ENCODE measurements around the gene TROAP. TPM values are rescaled to one million over a fixed set of nuclear protein-coding genes. Genes with fewer than 3 reads are reported as not detected.
A peak's percentile ranks its signal among the peaks of the same experiment; 100 is the strongest.

Gene TROAP
- total RNA-seq, 1 experiment from 2014 or later, result 135 TPM

- peaks cover 15% of the 10 kb centered on the region for H3K4me1 ChIP-seq
- Mint-ChIP-seq H3K27me3 (ENCODE audit: insufficient read depth, unreplicated experiment) (peaks cover 3% of the 10 kb centered on the region), H3K4me3 (ENCODE audit: unreplicated experiment) (no peak overlapping the region), H3K36me3 (ENCODE audit: insufficient read depth, unreplicated experiment) (no peaks in the 10 kb centered on the region), H3K4me1 (ENCODE audit: low read depth, unreplicated experiment) (peaks cover 19% of the 10 kb centered on the region), H3K9me3 (ENCODE audit: unreplicated experiment) (no peaks in the 10 kb centered on the region), H3K27ac (ENCODE audit: unreplicated experiment) (no peak overlapping the region)
- H3K9me3 ChIP-seq, result no peaks in the 10 kb centered on the region
- no peaks in the 10 kb centered on the region for H3K36me3 ChIP-seq (ENCODE audit: control insufficient read depth, insufficient read depth, low read length)
- ChIA-PET POLR2A (no interaction called here), CTCF (interaction anchor here (1.0 to 2.1 kb wide), 2 partner anchors 13 to 64 kb away, joined by 3 to 8 read pairs; no protein-coding TSS in a partner anchor)
- H3K27me3 ChIP-seq (replicated peaks; ENCODE audit: control insufficient read depth, insufficient read depth, low read length), result no peaks in the 10 kb centered on the region
- peak in 1 of 2 experiments; percentile 33 for DNase-seq
- H3K4me3 ChIP-seq (ENCODE audit: low read depth, low read length), result no peak overlapping the region
- no peak for TF ChIP-seq CTCF (IDR thresholded peaks at IDR 0.05; ENCODE audit: insufficient read depth in 1 of 2, low read depth in 1 of 2, low read length in 1 of 2, severe bottlenecking in 1 of 2, unreplicated experiment in 1 of 2)
- no TSS peak for BruUV-seq (replicated peaks)
- intact Hi-C loops (cut with micrococcal nuclease; ENCODE audit: unreplicated experiment), result no loop called here
These were observed 39.3 kb upstream of the TROAP start for GRCh38 chr12:49283541-49284429.

- H3K9me3 ChIP-seq, result no peaks in the 10 kb centered on the region
- peak in 1 of 2 experiments; percentile 16 for DNase-seq
- ChIA-PET POLR2A (no interaction called here), CTCF (interaction anchor here (2.1 kb wide), 1 partner anchor 13 kb away, joined by 8 read pairs; no protein-coding TSS in a partner anchor)
- H3K4me3 Mint-ChIP-seq (ENCODE audit: unreplicated experiment), result no peak overlapping the region
- H3K27me3 ChIP-seq (replicated peaks; ENCODE audit: control insufficient read depth, insufficient read depth, low read length), result no peaks in the 10 kb centered on the region
- no peaks in the 10 kb centered on the region for H3K9me3 Mint-ChIP-seq (ENCODE audit: unreplicated experiment)
- H3K4me1 ChIP-seq, result peaks cover 13% of the 10 kb centered on the region
- no peak overlapping the region for H3K27ac Mint-ChIP-seq (ENCODE audit: unreplicated experiment)
- no peaks in the 10 kb centered on the region for H3K36me3 Mint-ChIP-seq (ENCODE audit: insufficient read depth, unreplicated experiment)
- no peak overlapping the region for H3K4me3 ChIP-seq (ENCODE audit: low read depth, low read length)
- no TSS peak for BruUV-seq (replicated peaks)
- peaks cover 19% of the 10 kb centered on the region for H3K4me1 Mint-ChIP-seq (ENCODE audit: low read depth, unreplicated experiment)
- H3K27me3 Mint-ChIP-seq (ENCODE audit: insufficient read depth, unreplicated experiment), result peaks cover 3% of the 10 kb centered on the region
- TF ChIP-seq CTCF (IDR thresholded peaks at IDR 0.05; ENCODE audit: insufficient read depth in 1 of 2, low read depth in 1 of 2, low read length in 1 of 2, severe bottlenecking in 1 of 2, unreplicated experiment in 1 of 2), result no peak
- no peaks in the 10 kb centered on the region for H3K36me3 ChIP-seq (ENCODE audit: control insufficient read depth, insufficient read depth, low read length)
- intact Hi-C loops (cut with micrococcal nuclease; ENCODE audit: unreplicated experiment), result no loop called here
These were observed 38.4 kb upstream of the TROAP start for GRCh38 chr12:49284672-49285071.

- Histone ChIP-seq H3K27me3 (replicated peaks; ENCODE audit: control insufficient read depth, insufficient read depth, low read length) (no peaks in the 10 kb centered on the region), H3K36me3 (ENCODE audit: control insufficient read depth, insufficient read depth, low read length) (no peaks in the 10 kb centered on the region), H3K4me3 (ENCODE audit: low read depth, low read length) (no peak overlapping the region), H3K4me1 (peaks cover 5% of the 10 kb centered on the region; the same call in 1 of the 2 replicates), H3K9me3 (no peaks in the 10 kb centered on the region)
- intact Hi-C loops (cut with micrococcal nuclease; ENCODE audit: unreplicated experiment), result loop anchor here (1.0 to 2.0 kb wide), 5 partner anchors 9 to 226 kb away; partner anchors contain the start of genes DNAJC22 and TROAP
- no peak for TF ChIP-seq CTCF (IDR thresholded peaks at IDR 0.05; ENCODE audit: insufficient read depth in 1 of 2, low read depth in 1 of 2, low read length in 1 of 2, severe bottlenecking in 1 of 2, unreplicated experiment in 1 of 2)
- H3K4me1 Mint-ChIP-seq (ENCODE audit: low read depth, unreplicated experiment), result peaks cover 6% of the 10 kb centered on the region
- no peak overlapping the region for H3K4me3 Mint-ChIP-seq (ENCODE audit: unreplicated experiment)
- DNase-seq, result no peak
- POLR2A ChIA-PET, result no interaction called here
- peaks cover 3% of the 10 kb centered on the region for H3K27me3 Mint-ChIP-seq (ENCODE audit: insufficient read depth, unreplicated experiment)
- H3K9me3 Mint-ChIP-seq (ENCODE audit: unreplicated experiment), result no peaks in the 10 kb centered on the region
- BruUV-seq (replicated peaks), result no TSS peak
- CTCF ChIA-PET, result interaction anchor here (1.1 to 2.4 kb wide), 10 partner anchors 10 to 293 kb away, joined by 3 to 41 read pairs (median 10); partner anchors contain the start of genes C1QL4 and TROAP
- no peaks in the 10 kb centered on the region for H3K36me3 Mint-ChIP-seq (ENCODE audit: insufficient read depth, unreplicated experiment)
- H3K27ac Mint-ChIP-seq (ENCODE audit: unreplicated experiment), result no peak overlapping the region
These were observed 35.2 kb upstream of the TROAP start for GRCh38 chr12:49287876-49288275.
